GM21367 (cell line): ENCODE results near the gene DPM2.
A peak's percentile ranks its signal among the peaks of the same experiment; 100 is the strongest.

Experiments used
- ATAC-seq: cut with Tn5 transposase; IDR thresholded peaks from one replicate; pipeline ENCODE4 v1.9.1; 2021; ENCODE audit not compliant: unreplicated experiment

Gene DPM2

GRCh38 chr9:127973169-127974000, 35.7 kb upstream of the DPM2 start:
- no peak for ATAC-seq

- ATAC-seq = no peak
These were observed 34.7 kb upstream of the DPM2 start for GRCh38 chr9:127972236-127972871.

- ATAC-seq = no peak
These were observed 33.9 kb upstream of the DPM2 start for GRCh38 chr9:127971357-127972235.

- ATAC-seq = peak; percentile 64
These were observed 33.0 kb upstream of the DPM2 start for GRCh38 chr9:127970401-127971313.

GRCh38 chr9:127968700-127969383, 31.2 kb upstream of the DPM2 start:
- ATAC-seq = no peak

- ATAC-seq = no peak
These were observed 30.4 kb upstream of the DPM2 start for GRCh38 chr9:127968042-127968441.

GRCh38 chr9:127967151-127967809, 29.6 kb upstream of the DPM2 start:
- no peak for ATAC-seq

- ATAC-seq = no peak
These were observed 28.9 kb upstream of the DPM2 start for GRCh38 chr9:127966416-127967150.

- no peak for ATAC-seq
These were observed 28.3 kb upstream of the DPM2 start for GRCh38 chr9:127965953-127966352.

- ATAC-seq = no peak
These were observed 25.9 kb upstream of the DPM2 start for GRCh38 chr9:127963359-127964064.

- ATAC-seq = no peak
These were observed 25.3 kb upstream of the DPM2 start for GRCh38 chr9:127963041-127963358.

GRCh38 chr9:127962278-127962677, 24.6 kb upstream of the DPM2 start:
- no peak for ATAC-seq

GRCh38 chr9:127961613-127962155, 24.0 kb upstream of the DPM2 start:
- no peak for ATAC-seq

- no peak for ATAC-seq
These were observed 23.5 kb upstream of the DPM2 start for GRCh38 chr9:127961155-127961490.

GRCh38 chr9:127960410-127961154, 22.9 kb upstream of the DPM2 start:
- no peak for ATAC-seq

GRCh38 chr9:127959841-127960409, 22.3 kb upstream of the DPM2 start:
- ATAC-seq = no peak

- ATAC-seq = no peak
These were observed 21.7 kb upstream of the DPM2 start for GRCh38 chr9:127959398-127959797.
